NCI-H1048 (cell line): Measurements from ENCODE around the gene PACS2.
"Not testable (repeated sequence)": the region's sequence is repeated elsewhere in the genome, so short reads cannot be mapped to it uniquely, and the experiment has no call there.

Source experiments
- DNase-seq: peaks from one replicate; lab custom pipeline; 2025; lab: John Stamatoyannopoulos, UW

PACS2 gene

GRCh38 chr14:105314287-105315200, at the start of gene PACS2:
Gene PACS2, plus strand, starts transcription at chr14:105314748. Its CDS starts 171 bp downstream, at chr14:105314919.
- peak; percentile 15 for DNase-seq

- DNase-seq: no peak
Observed at GRCh38 chr14:105267820-105268548, 46.6 kb upstream of the PACS2 start.

GRCh38 chr14:105268736-105269354, 45.7 kb upstream of the PACS2 start:
- no peak for DNase-seq

- DNase-seq: no peak
Observed at GRCh38 chr14:105269405-105269804, 45.1 kb upstream of the PACS2 start.

GRCh38 chr14:105271224-105271890, 43.2 kb upstream of the PACS2 start:
- DNase-seq: no peak

- DNase-seq: no peak
Observed at GRCh38 chr14:105272623-105273022, 41.9 kb upstream of the PACS2 start.

GRCh38 chr14:105273062-105273461, 41.5 kb upstream of the PACS2 start:
- no peak for DNase-seq

- DNase-seq: no peak
Observed at GRCh38 chr14:105274637-105275036, 39.9 kb upstream of the PACS2 start.

GRCh38 chr14:105275267-105275946, 39.1 kb upstream of the PACS2 start:
- DNase-seq: no peak

- DNase-seq: not testable (repeated sequence)
Observed at GRCh38 chr14:105277448-105277847, 37.1 kb upstream of the PACS2 start.

GRCh38 chr14:105279642-105280361, 34.7 kb upstream of the PACS2 start:
- DNase-seq: no peak

GRCh38 chr14:105280525-105280924, 34.0 kb upstream of the PACS2 start:
- no peak for DNase-seq

- DNase-seq: no peak
Observed at GRCh38 chr14:105281371-105282097, 33.0 kb upstream of the PACS2 start.

- DNase-seq: no peak
Observed at GRCh38 chr14:105282098-105282725, 32.3 kb upstream of the PACS2 start.

- DNase-seq: no peak
Observed at GRCh38 chr14:105283028-105283427, 31.5 kb upstream of the PACS2 start.

- no peak for DNase-seq
Observed at GRCh38 chr14:105283899-105284298, 30.6 kb upstream of the PACS2 start.

- no peak for DNase-seq
Observed at GRCh38 chr14:105285174-105285573, 29.4 kb upstream of the PACS2 start.

- DNase-seq: no peak
Observed at GRCh38 chr14:105286759-105287144, 27.8 kb upstream of the PACS2 start.

- no peak for DNase-seq
Observed at GRCh38 chr14:105287249-105288102, 27.1 kb upstream of the PACS2 start.
